Tibial nerve (tissue), 3 donors: ENCODE data around the gene CADPS2.

ENCODE experiments used
- EP300 ChIP-seq, 2 donors: sonication (generic); formaldehyde crosslinking; IDR thresholded peaks; one replicate each; pipeline ENCODE4 v1.6.1; 2017; ENCODE audit warnings: antibody characterized with exemption in 2 of 2, mild to moderate bottlenecking in 1 of 2
- POLR2A ChIP-seq, 2 donors: fragments of 450-650 bp; IDR thresholded peaks; one replicate each; pipeline ENCODE4 v1.6.1; 2017; ENCODE audit warnings: antibody characterized with exemption in 2 of 2, mild to moderate bottlenecking in 2 of 2, moderate library complexity in 2 of 2

- TF ChIP-seq EP300 (IDR thresholded peaks at IDR 0.05) (no peak), POLR2A (IDR thresholded peaks at IDR 0.05) (no peak)
These were observed 365.2 kb downstream of the CADPS2 start for GRCh38 chr7:122520971-122521555.
